Vagina (tissue), 2 donors: Measurements from ENCODE around the gene MCM3AP.

Experiments used
- CTCF ChIP-seq, 3 experiments: fragments of 450-650 bp in 2 of 3; fragments of 200-600 bp in 1 of 3; sonication (generic) in 1 of 3; IDR thresholded peaks; one replicate each; pipeline ENCODE4 v1.5.1; 2017 to 2019; ENCODE audit warnings: antibody characterized with exemption in 3 of 3, mild to moderate bottlenecking in 2 of 3, moderate library complexity in 2 of 3
- POLR2A ChIP-seq, 2 donors: fragments of 450-650 bp; IDR thresholded peaks; one replicate each; pipeline ENCODE4 v1.6.1; 2017; ENCODE audit warnings: antibody characterized with exemption in 2 of 2, mild to moderate bottlenecking in 2 of 2, moderate library complexity in 2 of 2
- POLR2AphosphoS5 ChIP-seq, 2 donors: sonication (generic); formaldehyde crosslinking; IDR thresholded peaks; one replicate each; pipeline ENCODE4 v1.9.0; 2017; ENCODE audit warnings: antibody characterized with exemption in 2 of 2, mild to moderate bottlenecking in 2 of 2, low read depth in 1 of 2; ENCODE audit not compliant: insufficient read depth in 1 of 2

- TF ChIP-seq CTCF (IDR thresholded peaks at IDR 0.05) = no peak
- TF ChIP-seq POLR2A (IDR thresholded peaks at IDR 0.05) = no peak
- no peak for TF ChIP-seq POLR2AphosphoS5 (IDR thresholded peaks at IDR 0.05; ENCODE audit: insufficient read depth in 1 of 2, low read depth in 1 of 2)
Measured at GRCh38 chr21:46301759-46302158, 16.3 kb upstream of the MCM3AP start.
